Gastroesophageal sphincter (tissue), 4 donors: ENCODE measurements around the gene TXK. TPM values are rescaled to one million over a fixed set of nuclear protein-coding genes. Genes with fewer than 3 reads are reported as not detected.

ENCODE experiments used
- ATAC-seq: fragments of 150-250 bp; one replicate; pipeline ENCODE4 v1.9.1; 2016; ENCODE audit warnings: mild to moderate bottlenecking, moderate library complexity
- H3K27ac ChIP-seq, 4 donors: fragments of 200-600 bp; sonication (generic) in 3 of 4; 1 replicate in 3 of 4; 2 replicates in 1 of 4; pipeline ENCODE4 v1.5.1; 2016 to 2019
- H3K27me3 ChIP-seq: fragments of 200-600 bp; sonication (generic); one replicate; pipeline ENCODE4 v1.5.1; 2019
- H3K36me3 ChIP-seq, 2 donors: fragments of 200-600 bp; sonication (generic); one replicate each; pipeline ENCODE4 v1.5.1; 2019; ENCODE audit warnings: control low read depth in 1 of 2
- H3K4me1 ChIP-seq, 3 donors: fragments of 200-600 bp; sonication (generic); 1 replicate in 2 of 3; 2 replicates in 1 of 3; pipeline ENCODE4 v1.5.1; 2016 to 2019; ENCODE audit warnings: control low read depth in 2 of 3
- H3K4me3 ChIP-seq, 2 donors: fragments of 200-600 bp; sonication (generic); one replicate each; pipeline ENCODE4 v1.5.1; 2019; ENCODE audit warnings: mild to moderate bottlenecking in 1 of 2, moderate library complexity in 1 of 2
- H3K9me3 ChIP-seq, 3 donors: fragments of 200-600 bp; sonication (generic); one replicate each; pipeline ENCODE4 v1.5.1; 2017 to 2019; ENCODE audit warnings: control low read depth in 2 of 3
- CTCF ChIP-seq, 4 experiments: fragments of 200-600 bp in 2 of 4; fragments of 450-650 bp in 2 of 4; sonication (generic) in 1 of 4; IDR thresholded peaks; one replicate each; pipeline ENCODE4 v1.5.1; 2017 to 2019; ENCODE audit warnings: antibody characterized with exemption in 4 of 4, mild to moderate bottlenecking in 2 of 4, moderate library complexity in 2 of 4
- EP300 ChIP-seq: sonication (generic); formaldehyde crosslinking; IDR thresholded peaks from one replicate; pipeline ENCODE4 v1.6.1; 2017; ENCODE audit warnings: antibody characterized with exemption, mild to moderate bottlenecking
- POLR2A ChIP-seq, 2 donors: fragments of 450-650 bp; IDR thresholded peaks; one replicate each; pipeline ENCODE4 v1.6.1; 2017; ENCODE audit warnings: antibody characterized with exemption in 2 of 2, mild to moderate bottlenecking in 2 of 2, moderate library complexity in 1 of 2
- POLR2AphosphoS5 ChIP-seq: sonication (generic); formaldehyde crosslinking; IDR thresholded peaks from one replicate; pipeline ENCODE4 v1.6.1; 2017; ENCODE audit warnings: antibody characterized with exemption
- WGBS, 2 donors: methylation state at CpG; one replicate each; pipeline ENCODE4 v1.1.5; 2018; ENCODE audit warnings: low coverage in 1 of 2; 5-methylcytosine and 5-hydroxymethylcytosine counted together
- total RNA-seq, 4 donors: library from RNA; depleted of rRNA; stranded (reverse); fragments of >200 nt; gene quantifications; one replicate each; pipeline ENCODE4 v1.1.0, GENCODE V29; 2016

Gene TXK
- total RNA-seq, 4 donors from 2014 or later: 0.32 to 0.81 (median 0.39) TPM; not detected in 1

GRCh38 chr4:48138936-48139335 lies 4.9 kb upstream of the TXK start:
- TF ChIP-seq POLR2AphosphoS5: no peak
- no peak for TF ChIP-seq EP300
- TF ChIP-seq POLR2A (IDR thresholded peaks at IDR 0.05): no peak
- no peak for TF ChIP-seq CTCF (IDR thresholded peaks at IDR 0.05)
- no peaks in the 10 kb centered on the region for H3K4me1 ChIP-seq
- WGBS, 2 donors: 84 to 100% methylated on average over 1 to 3 of the region's 3 CpGs

GRCh38 chr4:48138511-48138910 lies 4.5 kb upstream of the TXK start:
- TF ChIP-seq POLR2AphosphoS5: no peak
- TF ChIP-seq POLR2A (IDR thresholded peaks at IDR 0.05): no peak
- no peak for TF ChIP-seq CTCF (IDR thresholded peaks at IDR 0.05)
- no peak for TF ChIP-seq EP300
- Histone ChIP-seq H3K4me1 (no peaks in the 10 kb centered on the region), H3K4me3 (no peak overlapping the region), H3K27ac (no peak overlapping the region), H3K9me3 (no peaks in the 10 kb centered on the region), H3K27me3 (no peaks in the 10 kb centered on the region), H3K36me3 (peaks cover 0 to 38% of the 10 kb centered on the region in 2 donors)
- no peak for ATAC-seq
- WGBS, 2 donors: 91% methylated on average over 6 to 7 of the region's 7 CpGs

More at GRCh38 chr4:48138936-48139335, 4.9 kb upstream of the TXK start:
- no peaks in the 10 kb centered on the region for H3K9me3 ChIP-seq
- H3K36me3 ChIP-seq: peaks cover 0 to 42% of the 10 kb centered on the region in 2 donors
- H3K27me3 ChIP-seq: no peaks in the 10 kb centered on the region
- ATAC-seq: no peak
- no peak overlapping the region for H3K27ac ChIP-seq
- no peak overlapping the region for H3K4me3 ChIP-seq

- no peaks in the 10 kb centered on the region for H3K9me3 ChIP-seq
- no peak overlapping the region for H3K27ac ChIP-seq
- H3K4me3 ChIP-seq: no peak overlapping the region
- no peaks in the 10 kb centered on the region for H3K4me1 ChIP-seq
- no peaks in the 10 kb centered on the region for H3K27me3 ChIP-seq
- TF ChIP-seq CTCF (IDR thresholded peaks at IDR 0.05) (no peak), POLR2A (IDR thresholded peaks at IDR 0.05) (no peak), POLR2AphosphoS5 (no peak), EP300 (no peak)
- ATAC-seq: no peak
- peaks cover 0 to 37% of the 10 kb centered on the region in 2 donors for H3K36me3 ChIP-seq
Measured at GRCh38 chr4:48137846-48138245, 3.8 kb upstream of the TXK start.

GRCh38 chr4:48133669-48134068 lies 381 bp downstream of the TXK start:
- no peak overlapping the region for H3K4me3 ChIP-seq
- no peak overlapping the region for H3K27ac ChIP-seq
- TF ChIP-seq POLR2A (IDR thresholded peaks at IDR 0.05) (no peak), CTCF (IDR thresholded peaks at IDR 0.05) (no peak), POLR2AphosphoS5 (no peak), EP300 (no peak)
- ATAC-seq: no peak
- peaks cover 0 to 36% of the 10 kb centered on the region in 2 donors for H3K36me3 ChIP-seq
- H3K4me1 ChIP-seq: peaks cover 0 to 1% (median 0%) of the 10 kb centered on the region in 3 donors
- no peaks in the 10 kb centered on the region for H3K27me3 ChIP-seq
- no peaks in the 10 kb centered on the region for H3K9me3 ChIP-seq

- ATAC-seq: no peak
- no peak overlapping the region for H3K27ac ChIP-seq
- no peak for TF ChIP-seq POLR2AphosphoS5
- no peak for TF ChIP-seq CTCF (IDR thresholded peaks at IDR 0.05)
- no peak for TF ChIP-seq EP300
- TF ChIP-seq POLR2A (IDR thresholded peaks at IDR 0.05): no peak
Measured at GRCh38 chr4:48131736-48132135, 2.3 kb downstream of the TXK start.

More at GRCh38 chr4:48131736-48132135, 2.3 kb downstream of the TXK start:
- Histone ChIP-seq H3K36me3 (peaks cover 0 to 16% of the 10 kb centered on the region in 2 donors), H3K9me3 (no peaks in the 10 kb centered on the region), H3K4me3 (no peak overlapping the region), H3K27me3 (no peaks in the 10 kb centered on the region), H3K4me1 (peaks cover 0 to 13% (median 0%) of the 10 kb centered on the region in 3 donors)
- WGBS, 2 donors: 67 to 93% methylated on average over 4 of the region's 4 CpGs
